Measurements from ENCODE around the gene PTPRO. TPM values are rescaled to one million over a fixed set of nuclear protein-coding genes. Genes with fewer than 3 reads are reported as not detected.

Gene PTPRO
- total and polyA plus RNA-seq, 10 of the 15 experiments (the other 5 are each of a cell fraction or from before 2014, with no cell fraction given) = 1.2 to 5.3 (median 3.5) TPM

GRCh38 chr12:15532364-15532977, 210.2 kb downstream of the PTPRO start (continued):
- TF ChIP-seq NR2C2 (IDR thresholded peaks at IDR 0.05; ENCODE audit: borderline replicate concordance, control insufficient read depth, insufficient read length, low read depth) (no peak), YY1 (IDR thresholded peaks at IDR 0.05; ENCODE audit: low read depth, low read length) (0 out of 2 replicates have a peak, but pooled peaks have one; percentile 23), ATF3 (IDR thresholded peaks at IDR 0.05; ENCODE audit: borderline replicate concordance, extremely low read depth, low read depth, low read length) (no peak), FOS (IDR thresholded peaks at IDR 0.05; ENCODE audit: borderline replicate concordance, extremely low read depth, insufficient read length) (no peak), RCOR1 (conservative IDR thresholded peaks at IDR 0.05; ENCODE audit: low read depth, low read length) (no peak), SMC3 (IDR thresholded peaks at IDR 0.05; ENCODE audit: borderline replicate concordance, low read length) (peak; percentile 97), BHLHE40 (IDR thresholded peaks at IDR 0.05; ENCODE audit: borderline replicate concordance in 1 of 2, low read depth in 2 of 2, low read length in 1 of 2) (no peak), FOXK2 (IDR thresholded peaks at IDR 0.05) (no peak), RUNX3 (IDR thresholded peaks at IDR 0.05; ENCODE audit: low read length) (peak; percentile 47), NFYB (IDR thresholded peaks at IDR 0.05; ENCODE audit: insufficient read depth, low read depth, low read length) (no peak), CBX3 (IDR thresholded peaks at IDR 0.05; ENCODE audit: borderline replicate concordance, low read depth) (no peak), NBN (IDR thresholded peaks at IDR 0.05) (peak; percentile 41; the same call in 1 of the 2 replicates), ZNF274 (IDR thresholded peaks at IDR 0.05; ENCODE audit: insufficient read depth, insufficient read length) (no peak), E2F4 (IDR thresholded peaks at IDR 0.05; ENCODE audit: low read depth, low read length) (no peak), NFXL1 (IDR thresholded peaks at IDR 0.05; ENCODE audit: borderline replicate concordance) (no peak), HCFC1 (IDR thresholded peaks at IDR 0.05; ENCODE audit: low read length) (no peak), ESRRA (IDR thresholded peaks at IDR 0.05; ENCODE audit: low read length) (no peak), RB1 (IDR thresholded peaks at IDR 0.05; ENCODE audit: borderline replicate concordance) (no peak; the same call in 1 of the 2 replicates), IRF5 (IDR thresholded peaks at IDR 0.05; ENCODE audit: borderline replicate concordance) (no peak), SMARCA5 (IDR thresholded peaks at IDR 0.05) (no peak), EED (IDR thresholded peaks at IDR 0.05; ENCODE audit: low read depth) (no peak), NRF1 (conservative IDR thresholded peaks at IDR 0.05; ENCODE audit: low read depth, low read length) (no peak), CREM (IDR thresholded peaks at IDR 0.05; ENCODE audit: low read depth) (no peak)
- TF ChIP-seq, protein P1, sequence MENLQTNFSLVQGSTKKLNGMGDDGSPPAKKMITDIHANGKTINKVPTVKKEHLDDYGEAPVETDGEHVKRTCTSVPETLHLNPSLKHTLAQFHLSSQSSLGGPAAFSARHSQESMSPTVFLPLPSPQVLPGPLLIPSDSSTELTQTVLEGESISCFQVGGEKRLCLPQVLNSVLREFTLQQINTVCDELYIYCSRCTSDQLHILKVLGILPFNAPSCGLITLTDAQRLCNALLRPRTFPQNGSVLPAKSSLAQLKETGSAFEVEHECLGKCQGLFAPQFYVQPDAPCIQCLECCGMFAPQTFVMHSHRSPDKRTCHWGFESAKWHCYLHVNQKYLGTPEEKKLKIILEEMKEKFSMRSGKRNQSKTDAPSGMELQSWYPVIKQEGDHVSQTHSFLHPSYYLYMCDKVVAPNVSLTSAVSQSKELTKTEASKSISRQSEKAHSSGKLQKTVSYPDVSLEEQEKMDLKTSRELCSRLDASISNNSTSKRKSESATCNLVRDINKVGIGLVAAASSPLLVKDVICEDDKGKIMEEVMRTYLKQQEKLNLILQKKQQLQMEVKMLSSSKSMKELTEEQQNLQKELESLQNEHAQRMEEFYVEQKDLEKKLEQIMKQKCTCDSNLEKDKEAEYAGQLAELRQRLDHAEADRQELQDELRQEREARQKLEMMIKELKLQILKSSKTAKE (IDR thresholded peaks at IDR 0.05; ENCODE audit: low read depth, poor library complexity, severe bottlenecking) = peak; percentile 39
- TF ChIP-seq, protein P2, sequence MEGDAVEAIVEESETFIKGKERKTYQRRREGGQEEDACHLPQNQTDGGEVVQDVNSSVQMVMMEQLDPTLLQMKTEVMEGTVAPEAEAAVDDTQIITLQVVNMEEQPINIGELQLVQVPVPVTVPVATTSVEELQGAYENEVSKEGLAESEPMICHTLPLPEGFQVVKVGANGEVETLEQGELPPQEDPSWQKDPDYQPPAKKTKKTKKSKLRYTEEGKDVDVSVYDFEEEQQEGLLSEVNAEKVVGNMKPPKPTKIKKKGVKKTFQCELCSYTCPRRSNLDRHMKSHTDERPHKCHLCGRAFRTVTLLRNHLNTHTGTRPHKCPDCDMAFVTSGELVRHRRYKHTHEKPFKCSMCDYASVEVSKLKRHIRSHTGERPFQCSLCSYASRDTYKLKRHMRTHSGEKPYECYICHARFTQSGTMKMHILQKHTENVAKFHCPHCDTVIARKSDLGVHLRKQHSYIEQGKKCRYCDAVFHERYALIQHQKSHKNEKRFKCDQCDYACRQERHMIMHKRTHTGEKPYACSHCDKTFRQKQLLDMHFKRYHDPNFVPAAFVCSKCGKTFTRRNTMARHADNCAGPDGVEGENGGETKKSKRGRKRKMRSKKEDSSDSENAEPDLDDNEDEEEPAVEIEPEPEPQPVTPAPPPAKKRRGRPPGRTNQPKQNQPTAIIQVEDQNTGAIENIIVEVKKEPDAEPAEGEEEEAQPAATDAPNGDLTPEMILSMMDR (IDR thresholded peaks at IDR 0.05 in 2 of 3, conservative IDR thresholded peaks at IDR 0.05 in 1 of 3; ENCODE audit: control insufficient read depth in 2 of 3, extremely low read depth in 1 of 3, insufficient read depth in 1 of 3, low read depth in 3 of 3, low read length in 3 of 3) = peak; percentile 57 to 89 (median 62)

All from GM12878 (cell line).